ENCODE measurements around the gene KLHL5.

Gene KLHL5

GRCh38 chr4:39037491-39037825, 24.6 kb upstream of the KLHL5 start:
- Histone ChIP-seq H3K4me3 (ENCODE audit: severe bottlenecking) (no peak overlapping the region), H3K27ac (ENCODE audit: poor library complexity, severe bottlenecking) (peak overlapping the region; percentile 95), H3K9me3 (ENCODE audit: severe bottlenecking) (no peaks in the 10 kb centered on the region), H3K4me1 (ENCODE audit: insufficient read depth, poor library complexity, severe bottlenecking) (peaks cover 61% of the 10 kb centered on the region), H3K27me3 (ENCODE audit: insufficient read depth, poor library complexity, severe bottlenecking) (no peaks in the 10 kb centered on the region), H3K36me3 (ENCODE audit: low read depth) (no peaks in the 10 kb centered on the region)
- DNase-seq (ENCODE audit: low spot score) (no peak), ATAC-seq (ENCODE audit: low read depth) (peak; percentile 76)
- no peak for TF ChIP-seq CTCF (IDR thresholded peaks at IDR 0.05; ENCODE audit: poor library complexity, severe bottlenecking)

- DNase-seq (ENCODE audit: low spot score) (no peak), ATAC-seq (ENCODE audit: low read depth) (no peak)
- H3K27me3 ChIP-seq (ENCODE audit: insufficient read depth, poor library complexity, severe bottlenecking) = no peaks in the 10 kb centered on the region
- H3K4me1 ChIP-seq (ENCODE audit: insufficient read depth, poor library complexity, severe bottlenecking) = peaks cover 61% of the 10 kb centered on the region
- no peak overlapping the region for H3K4me3 ChIP-seq (ENCODE audit: severe bottlenecking)
- H3K36me3 ChIP-seq (ENCODE audit: low read depth) = no peaks in the 10 kb centered on the region
- no peak for TF ChIP-seq CTCF (IDR thresholded peaks at IDR 0.05; ENCODE audit: poor library complexity, severe bottlenecking)
- H3K27ac ChIP-seq (ENCODE audit: poor library complexity, severe bottlenecking) = peak overlapping the region; percentile 95
- no peaks in the 10 kb centered on the region for H3K9me3 ChIP-seq (ENCODE audit: severe bottlenecking)
Measured at GRCh38 chr4:39037941-39038340, 24.1 kb upstream of the KLHL5 start.

GRCh38 chr4:39039108-39039507, 22.9 kb upstream of the KLHL5 start:
- H3K4me1 ChIP-seq (ENCODE audit: insufficient read depth, poor library complexity, severe bottlenecking) = peaks cover 61% of the 10 kb centered on the region
- peak overlapping the region; percentile 95 for H3K27ac ChIP-seq (ENCODE audit: poor library complexity, severe bottlenecking)
- DNase-seq (ENCODE audit: low spot score) (no peak), ATAC-seq (ENCODE audit: low read depth) (no peak)
- TF ChIP-seq CTCF (IDR thresholded peaks at IDR 0.05; ENCODE audit: poor library complexity, severe bottlenecking) = no peak
- no peaks in the 10 kb centered on the region for H3K9me3 ChIP-seq (ENCODE audit: severe bottlenecking)
- H3K27me3 ChIP-seq (ENCODE audit: insufficient read depth, poor library complexity, severe bottlenecking) = no peaks in the 10 kb centered on the region
- H3K36me3 ChIP-seq (ENCODE audit: low read depth) = no peaks in the 10 kb centered on the region
- H3K4me3 ChIP-seq (ENCODE audit: severe bottlenecking) = no peak overlapping the region

- no peaks in the 10 kb centered on the region for H3K9me3 ChIP-seq (ENCODE audit: severe bottlenecking)
- no peak for TF ChIP-seq CTCF (IDR thresholded peaks at IDR 0.05; ENCODE audit: poor library complexity, severe bottlenecking)
- peaks cover 55% of the 10 kb centered on the region for H3K4me1 ChIP-seq (ENCODE audit: insufficient read depth, poor library complexity, severe bottlenecking)
- peak overlapping the region; percentile 95 for H3K27ac ChIP-seq (ENCODE audit: poor library complexity, severe bottlenecking)
- H3K36me3 ChIP-seq (ENCODE audit: low read depth) = no peaks in the 10 kb centered on the region
- ATAC-seq (ENCODE audit: low read depth) = no peak
- no peaks in the 10 kb centered on the region for H3K27me3 ChIP-seq (ENCODE audit: insufficient read depth, poor library complexity, severe bottlenecking)
- H3K4me3 ChIP-seq (ENCODE audit: severe bottlenecking) = no peak overlapping the region
- DNase-seq (ENCODE audit: low spot score) = no peak
Measured at GRCh38 chr4:39042366-39042765, 19.7 kb upstream of the KLHL5 start.

GRCh38 chr4:39043058-39043860, 18.8 kb upstream of the KLHL5 start:
- no peak overlapping the region for H3K4me3 ChIP-seq (ENCODE audit: severe bottlenecking)
- peaks cover 51% of the 10 kb centered on the region for H3K4me1 ChIP-seq (ENCODE audit: insufficient read depth, poor library complexity, severe bottlenecking)
- DNase-seq (ENCODE audit: low spot score) (no peak), ATAC-seq (ENCODE audit: low read depth) (peak; percentile 30)
- TF ChIP-seq CTCF (IDR thresholded peaks at IDR 0.05; ENCODE audit: poor library complexity, severe bottlenecking) = no peak
- H3K36me3 ChIP-seq (ENCODE audit: low read depth) = peaks cover 8% of the 10 kb centered on the region; the same call in 1 of the 2 replicates
- H3K9me3 ChIP-seq (ENCODE audit: severe bottlenecking) = no peaks in the 10 kb centered on the region
- no peaks in the 10 kb centered on the region for H3K27me3 ChIP-seq (ENCODE audit: insufficient read depth, poor library complexity, severe bottlenecking)
- peak overlapping the region; percentile 95 for H3K27ac ChIP-seq (ENCODE audit: poor library complexity, severe bottlenecking)

All from RWPE2 (cell line).